Measurements from ENCODE around the gene LCE3D. TPM values are rescaled to one million over a fixed set of nuclear protein-coding genes. Genes with fewer than 3 reads are reported as not detected.
A peak's percentile ranks its signal among the peaks of the same experiment; 100 is the strongest.
"Not testable (repeated sequence)": the region's sequence is repeated elsewhere in the genome, so short reads cannot be mapped to it uniquely, and the experiment has no call there.

Gene LCE3D
- polyA plus RNA-seq (ENCODE audit: insufficient read length in 10 of 10), result not detected
- long read RNA-seq, donor 1, result 0 reads
- long read RNA-seq, donor 2, result 0 reads
- long read RNA-seq, donor 3, result 0 reads
- long read RNA-seq, donor 4, result 0 reads
- long read RNA-seq, donor 5, result 0 reads
- long read RNA-seq, donor 6, result 0 reads
- long read RNA-seq, donor 7, result 0 reads
- long read RNA-seq, donor 8, result 0 reads
- long read RNA-seq, donor 9, result 0 reads

- no peak for DNase-seq
These were observed at the start of gene LCE3D for GRCh38 chr1:152580433-152580832. Gene LCE3D, minus strand, starts transcription at chr1:152580516. Its CDS starts 580 bp downstream, at chr1:152579936.

GRCh38 chr1:152626744-152627143, 46.4 kb upstream of the LCE3D start:
- no peak for DNase-seq

GRCh38 chr1:152623203-152623844, 43.0 kb upstream of the LCE3D start:
- DNase-seq, result no peak

GRCh38 chr1:152622803-152623202, 42.5 kb upstream of the LCE3D start, which contains the start of gene LCE3A:
Gene LCE3A, minus strand, starts transcription at chr1:152623103. Its CDS starts 0 bp downstream, at chr1:152623103.
- DNase-seq, result peak; percentile 1 to 13 (median 5)

- no peak for DNase-seq
These were observed 41.7 kb upstream of the LCE3D start for GRCh38 chr1:152621993-152622392.

GRCh38 chr1:152613511-152613910, 33.2 kb upstream of the LCE3D start, which contains the start of gene LCE3B:
Gene LCE3B, plus strand, starts transcription at chr1:152613811. Its CDS starts 0 bp downstream, at chr1:152613811.
- DNase-seq, result no peak

- no peak for DNase-seq
These were observed 19.6 kb upstream of the LCE3D start, which contains the start of gene LCE3C for GRCh38 chr1:152599934-152600333. Gene LCE3C, plus strand, starts transcription at chr1:152600234. Its CDS starts 498 bp downstream, at chr1:152600732.

GRCh38 chr1:152596986-152597385, 16.7 kb upstream of the LCE3D start:
- no peak for DNase-seq

GRCh38 chr1:152585586-152585985, 5.3 kb upstream of the LCE3D start:
- DNase-seq, result no peak

GRCh38 chr1:152582647-152583046, 2.3 kb upstream of the LCE3D start:
- DNase-seq, result no peak

GRCh38 chr1:152579526-152579925, 790 bp downstream of the LCE3D start:
- not testable (repeated sequence) for DNase-seq

GRCh38 chr1:152577168-152577567, 3.1 kb downstream of the LCE3D start:
- DNase-seq, result no peak

- no peak for DNase-seq
These were observed 13.6 kb downstream of the LCE3D start, which contains the start of gene LCE3E for GRCh38 chr1:152566681-152567080. Gene LCE3E, minus strand, starts transcription at chr1:152566780. Its CDS starts 572 bp downstream, at chr1:152566208.

- DNase-seq, result no peak
These were observed 14.6 kb downstream of the LCE3D start for GRCh38 chr1:152565535-152566215.

- no peak for DNase-seq
These were observed 15.2 kb downstream of the LCE3D start for GRCh38 chr1:152565115-152565514.

- DNase-seq, result not testable (repeated sequence)
These were observed 32.0 kb downstream of the LCE3D start for GRCh38 chr1:152548358-152548757.

- no peak for DNase-seq
These were observed 33.6 kb downstream of the LCE3D start for GRCh38 chr1:152546704-152547103.

GRCh38 chr1:152543820-152544219, 36.5 kb downstream of the LCE3D start:
- no peak for DNase-seq

- DNase-seq, result no peak
These were observed 40.4 kb downstream of the LCE3D start for GRCh38 chr1:152539901-152540300.

- no peak for DNase-seq
These were observed 42.8 kb downstream of the LCE3D start for GRCh38 chr1:152537496-152537895.

- no peak for DNase-seq
These were observed 44.5 kb downstream of the LCE3D start for GRCh38 chr1:152535774-152536173.

- no peak for DNase-seq
These were observed 46.9 kb downstream of the LCE3D start for GRCh38 chr1:152533327-152533938.
